HuH-7.5 (cell line): ENCODE results near the gene AKAP1.

Experiments
- DNase-seq: peaks from one replicate; pipeline ENCODE4 v3.0.0; 2011; ENCODE audit warnings: low spot score

AKAP1 gene

GRCh38 chr17:57168695-57169094 lies 83.6 kb downstream of the AKAP1 start:
- DNase-seq, result no peak

- DNase-seq, result no peak
These were observed 85.8 kb downstream of the AKAP1 start for GRCh38 chr17:57170866-57171265.
